ENCODE measurements around the gene PCDH9.

DNA sequence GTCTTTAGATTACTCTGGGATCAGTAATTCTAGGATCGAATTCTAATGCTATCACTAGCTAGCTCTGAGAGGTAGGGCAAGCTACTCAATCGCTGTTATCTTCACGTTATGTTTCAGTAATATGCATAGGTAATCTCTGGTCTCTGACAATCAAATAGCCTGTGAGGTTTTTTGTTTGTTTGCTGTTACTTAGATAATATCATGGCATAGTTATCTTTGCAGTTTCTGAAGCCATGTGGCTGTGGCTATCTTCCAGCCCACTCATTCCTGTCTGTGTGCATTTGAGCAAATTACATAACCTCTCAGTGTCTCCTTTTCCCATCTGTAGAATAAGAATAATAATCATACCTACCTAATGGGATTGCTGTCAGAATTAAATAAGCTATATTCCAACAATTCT is 330.2 kb downstream of the PCDH9 start:
- TF ChIP-seq, protein P1, sequence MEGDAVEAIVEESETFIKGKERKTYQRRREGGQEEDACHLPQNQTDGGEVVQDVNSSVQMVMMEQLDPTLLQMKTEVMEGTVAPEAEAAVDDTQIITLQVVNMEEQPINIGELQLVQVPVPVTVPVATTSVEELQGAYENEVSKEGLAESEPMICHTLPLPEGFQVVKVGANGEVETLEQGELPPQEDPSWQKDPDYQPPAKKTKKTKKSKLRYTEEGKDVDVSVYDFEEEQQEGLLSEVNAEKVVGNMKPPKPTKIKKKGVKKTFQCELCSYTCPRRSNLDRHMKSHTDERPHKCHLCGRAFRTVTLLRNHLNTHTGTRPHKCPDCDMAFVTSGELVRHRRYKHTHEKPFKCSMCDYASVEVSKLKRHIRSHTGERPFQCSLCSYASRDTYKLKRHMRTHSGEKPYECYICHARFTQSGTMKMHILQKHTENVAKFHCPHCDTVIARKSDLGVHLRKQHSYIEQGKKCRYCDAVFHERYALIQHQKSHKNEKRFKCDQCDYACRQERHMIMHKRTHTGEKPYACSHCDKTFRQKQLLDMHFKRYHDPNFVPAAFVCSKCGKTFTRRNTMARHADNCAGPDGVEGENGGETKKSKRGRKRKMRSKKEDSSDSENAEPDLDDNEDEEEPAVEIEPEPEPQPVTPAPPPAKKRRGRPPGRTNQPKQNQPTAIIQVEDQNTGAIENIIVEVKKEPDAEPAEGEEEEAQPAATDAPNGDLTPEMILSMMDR (IDR thresholded peaks at IDR 0.05; ENCODE audit: insufficient read depth, low read length, poor library complexity, severe bottlenecking) = no peak
- no peak for TF ChIP-seq EZH2phosphoT487 (conservative IDR thresholded peaks at IDR 0.05; ENCODE audit: low read length)

Measured in SU-DHL-6 (cell line).